HG03108 (cell line): ENCODE measurements around the gene TRPC1.
"Not testable (repeated sequence)": the region's sequence is repeated elsewhere in the genome, so short reads cannot be mapped to it uniquely, and the experiment has no call there.

Source experiments
- ATAC-seq: cut with Tn5 transposase; IDR thresholded peaks from one replicate; pipeline ENCODE4 v1.9.1; 2021; ENCODE audit warnings: moderate library complexity; ENCODE audit not compliant: unreplicated experiment

Gene TRPC1

DNA sequence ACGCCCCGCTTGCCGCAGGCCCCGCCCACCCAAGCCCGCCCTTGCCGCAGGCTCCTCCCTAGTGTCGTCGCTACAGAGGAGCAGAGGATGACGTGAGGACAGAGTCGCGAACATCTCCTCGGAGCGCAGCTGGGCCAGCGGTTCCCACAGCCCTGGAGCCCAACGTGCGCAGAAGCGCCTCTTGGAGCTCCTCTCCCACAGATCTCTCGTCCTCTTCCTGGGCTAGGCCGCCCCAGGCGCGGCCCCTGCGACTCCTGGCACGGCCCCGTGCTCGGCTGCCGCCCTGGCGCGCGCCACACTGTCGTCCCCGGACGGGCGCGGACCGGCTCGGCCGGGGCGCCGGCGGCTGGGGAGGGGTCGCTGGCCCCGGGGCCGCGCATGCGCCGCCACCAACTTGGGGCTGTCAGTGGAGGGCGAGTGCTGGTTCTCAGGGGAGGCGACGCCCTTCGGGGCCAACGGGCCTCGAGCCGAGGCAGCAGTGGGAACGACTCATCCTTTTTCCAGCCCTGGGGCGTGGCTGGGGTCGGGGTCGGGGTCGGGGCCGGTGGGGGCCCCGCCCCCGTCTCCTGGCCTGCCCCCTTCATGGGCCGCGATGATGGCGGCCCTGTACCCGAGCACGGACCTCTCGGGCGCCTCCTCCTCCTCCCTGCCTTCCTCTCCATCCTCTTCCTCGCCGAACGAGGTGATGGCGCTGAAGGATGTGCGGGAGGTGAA lies at the start of gene TRPC1:
Gene TRPC1 (plus strand): TSS at position 67 of the 714 bp plus-strand sequence. CDS start 526 bp downstream, at position 593.
- peak; percentile 94 for ATAC-seq

GRCh38 chr3:142676151-142676550 lies 47.7 kb upstream of the TRPC1 start:
- ATAC-seq, result no peak

- ATAC-seq, result no peak
Observed at GRCh38 chr3:142680710-142681109, 43.1 kb upstream of the TRPC1 start.

GRCh38 chr3:142690613-142691012 lies 33.2 kb upstream of the TRPC1 start:
- no peak for ATAC-seq

DNA sequence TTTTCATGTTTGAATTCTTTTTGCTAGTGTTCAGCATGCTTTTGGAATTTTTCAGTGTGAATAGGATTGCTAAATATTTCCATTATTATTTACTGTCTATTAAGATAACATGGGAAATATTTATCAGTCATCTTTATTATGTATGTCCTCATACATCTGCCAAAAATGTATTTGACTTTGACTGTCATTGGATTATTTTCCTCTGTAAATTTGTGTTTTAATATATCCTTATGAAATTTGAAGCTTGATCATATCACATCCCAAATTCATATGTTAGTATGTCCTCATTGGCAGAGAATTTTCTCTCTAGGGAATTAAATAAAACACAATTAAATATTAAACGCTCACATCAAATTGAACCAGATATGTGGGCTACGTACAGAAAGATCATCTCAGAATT lies 32.3 kb upstream of the TRPC1 start:
- ATAC-seq, result no peak

GRCh38 chr3:142693136-142693853 lies 30.5 kb upstream of the TRPC1 start:
- no peak for ATAC-seq

- no peak for ATAC-seq
Observed at GRCh38 chr3:142694225-142694624, 29.6 kb upstream of the TRPC1 start.

DNA sequence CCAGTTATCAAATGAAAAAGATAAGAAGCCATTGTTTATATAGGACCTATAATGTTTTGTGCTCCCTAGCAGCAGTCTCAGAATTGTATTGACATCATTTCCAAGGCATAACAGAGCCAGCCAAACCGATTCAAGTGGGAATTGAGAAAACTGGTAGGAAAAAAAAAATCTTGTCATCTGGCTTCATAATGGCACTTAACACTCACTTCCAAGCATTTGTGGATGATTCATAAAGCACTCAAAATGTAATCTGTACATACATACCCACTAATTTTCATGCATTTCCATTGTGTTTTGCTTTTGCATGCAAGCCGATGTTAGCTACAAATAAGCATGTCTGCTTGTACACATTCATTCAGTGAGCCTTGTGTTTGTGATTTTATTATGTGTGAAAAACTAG lies 18.6 kb upstream of the TRPC1 start:
- no peak for ATAC-seq

- ATAC-seq, result no peak
Observed at GRCh38 chr3:142706321-142707127, 17.3 kb upstream of the TRPC1 start.

- no peak for ATAC-seq
Observed at GRCh38 chr3:142709207-142709606, 14.6 kb upstream of the TRPC1 start.

- ATAC-seq, result not testable (repeated sequence)
Observed at GRCh38 chr3:142714882-142715281, 9.0 kb upstream of the TRPC1 start.

- ATAC-seq, result no peak
Observed at GRCh38 chr3:142716102-142716501, 7.7 kb upstream of the TRPC1 start.

- ATAC-seq, result no peak
Observed at GRCh38 chr3:142723665-142723967, 218 bp upstream of the TRPC1 start.

DNA sequence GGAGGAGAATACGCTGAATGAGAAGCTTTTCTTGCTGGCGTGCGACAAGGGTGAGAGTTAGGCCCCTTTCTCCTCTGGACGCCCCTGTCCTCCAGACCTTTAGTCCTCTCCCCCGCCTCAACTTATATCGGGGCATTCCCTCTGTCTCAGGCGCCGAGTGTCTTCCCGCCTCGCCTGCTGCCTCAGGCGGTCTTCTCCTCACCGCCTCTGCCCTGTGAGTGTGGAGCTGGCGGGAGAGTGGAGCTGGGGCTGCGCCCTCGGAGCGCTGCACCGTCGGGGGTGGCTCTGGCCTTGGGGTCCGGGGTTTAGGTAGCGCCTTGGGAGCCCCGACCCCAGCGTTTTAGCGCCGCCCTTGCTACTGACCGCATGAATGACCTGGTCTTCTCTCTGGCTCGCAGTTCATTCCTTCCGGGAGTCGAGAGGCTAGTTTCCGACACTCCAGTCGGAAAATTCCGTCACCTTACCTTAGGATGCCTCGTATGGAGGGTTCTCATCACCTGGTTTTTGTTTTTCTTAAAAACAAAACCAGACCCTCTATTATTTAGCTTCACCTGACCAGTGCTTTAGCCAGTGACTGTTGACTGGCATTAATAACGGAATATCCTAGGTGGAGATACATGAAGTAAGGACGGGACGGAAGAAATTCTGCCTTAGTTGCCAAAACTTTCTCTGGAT lies 985 bp downstream of the TRPC1 start:
- ATAC-seq, result peak; percentile 13

- ATAC-seq, result no peak
Observed at GRCh38 chr3:142725357-142725739, 1.5 kb downstream of the TRPC1 start.

DNA sequence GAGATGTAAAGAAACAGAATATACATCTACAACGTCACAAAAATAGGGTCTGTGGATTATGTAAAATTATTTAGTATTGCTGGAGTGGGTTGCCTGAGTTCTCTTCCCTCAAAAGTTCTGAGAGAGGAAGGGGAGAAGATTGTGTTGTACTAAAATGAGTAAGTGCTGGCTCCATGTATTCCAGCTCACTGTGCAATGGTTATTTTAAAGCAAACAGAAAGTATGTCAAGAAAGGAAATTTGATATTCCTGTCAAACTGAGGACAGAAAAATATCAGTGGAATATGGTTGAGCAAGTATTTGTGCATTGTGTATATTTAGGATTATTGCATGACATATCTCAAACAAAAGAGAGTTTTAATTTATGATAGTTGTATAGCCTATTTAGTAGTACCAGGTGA lies 2.2 kb downstream of the TRPC1 start:
- ATAC-seq, result no peak

DNA sequence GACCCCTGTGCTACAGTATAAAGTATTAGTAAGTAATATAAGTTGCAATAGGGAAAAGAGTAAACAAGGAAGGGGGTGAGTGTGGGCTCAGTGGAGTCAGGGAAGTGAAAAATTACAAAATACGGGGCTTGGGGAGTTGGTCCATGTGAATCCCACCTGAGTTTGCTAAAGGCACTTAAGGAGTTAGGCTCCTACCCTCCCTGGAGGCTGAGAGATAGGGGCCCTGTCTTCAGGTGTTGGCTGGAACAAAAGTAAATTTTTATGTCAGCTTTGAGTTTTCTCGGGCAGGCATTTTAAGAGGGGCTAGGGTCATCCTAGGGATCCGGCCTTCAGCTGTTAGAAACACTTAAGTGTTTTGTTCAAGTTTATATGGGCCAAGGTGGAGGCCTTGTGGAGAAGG lies 8.2 kb downstream of the TRPC1 start:
- no peak for ATAC-seq

DNA sequence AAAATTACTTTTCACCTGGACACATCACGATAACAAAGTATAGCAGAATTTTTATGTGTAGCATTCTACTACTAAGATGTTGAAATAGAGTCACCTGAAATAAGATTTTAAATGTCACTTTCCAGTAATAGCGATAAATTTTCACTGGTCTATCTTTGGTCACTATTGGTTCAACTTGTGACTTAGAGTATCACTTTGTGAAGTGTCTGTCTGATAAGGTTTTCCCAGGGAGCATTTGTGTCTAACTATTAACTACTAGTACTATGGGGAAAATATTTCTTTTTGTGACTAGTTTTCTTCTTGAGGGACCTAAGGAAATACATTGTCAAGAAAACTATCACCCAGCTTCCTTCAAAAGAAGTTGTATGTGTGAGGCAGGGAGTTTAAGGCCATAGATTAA lies 11.0 kb downstream of the TRPC1 start:
- no peak for ATAC-seq

GRCh38 chr3:142735462-142735861 lies 11.6 kb downstream of the TRPC1 start:
- no peak for ATAC-seq

DNA sequence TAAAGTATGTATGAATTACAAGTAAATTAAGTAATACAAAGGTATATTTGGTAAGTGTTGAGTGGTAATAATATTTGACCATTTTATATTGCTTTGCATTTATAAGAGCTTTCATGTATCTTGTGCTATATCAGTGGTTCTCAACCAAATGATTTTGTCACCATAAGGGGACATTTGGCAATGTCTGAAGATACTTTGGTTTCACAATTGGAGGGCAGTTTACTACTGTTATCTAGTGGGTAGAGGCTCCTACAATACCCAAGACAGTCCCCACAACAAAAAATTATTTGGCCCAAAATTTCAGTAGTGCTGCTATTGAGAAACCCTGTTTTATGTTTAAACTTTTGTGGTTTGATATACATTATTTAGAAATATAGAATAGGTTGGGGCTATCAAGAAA lies 14.6 kb downstream of the TRPC1 start:
- ATAC-seq, result no peak

DNA sequence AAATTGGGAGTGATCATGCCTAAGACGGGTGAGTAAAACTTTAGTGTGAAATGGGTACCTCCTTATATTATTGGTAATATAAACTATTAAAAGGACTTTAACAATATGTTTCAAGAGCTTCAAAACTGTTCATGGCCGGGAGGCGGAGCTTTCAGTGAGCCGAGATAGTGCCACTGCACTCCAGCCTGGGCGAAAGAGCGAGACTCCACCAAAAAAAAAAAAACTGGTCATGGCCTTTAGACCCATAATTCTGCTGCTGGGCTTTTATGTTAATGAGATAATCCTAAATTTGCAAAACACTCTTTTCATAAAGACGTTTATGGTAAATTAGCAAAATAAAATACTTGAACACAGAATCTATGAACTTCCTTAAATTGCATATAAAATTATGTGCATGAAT lies 22.8 kb downstream of the TRPC1 start:
- no peak for ATAC-seq
